WERI-Rb-1 (cell line): Measurements from ENCODE around the gene MYLK3.

Experiments used
- DNase-seq: peaks from one replicate; pipeline ENCODE4 v3.0.0-alpha.2; 2020
- H3K27ac ChIP-seq: fragments of 250-450 bp; sonication (Bioruptor Pico); 2 replicates; pipeline ENCODE4 v1.5.1; 2020; ENCODE audit warnings: mild to moderate bottlenecking, moderate library complexity
- H3K27me3 ChIP-seq: fragments of 250-450 bp; sonication (Bioruptor Pico); 2 replicates; pipeline ENCODE4 v1.5.1; 2021; ENCODE audit warnings: mild to moderate bottlenecking, low read depth, moderate library complexity; ENCODE audit not compliant: insufficient read depth, severe bottlenecking
- H3K36me3 ChIP-seq: fragments of 250-450 bp; sonication (Bioruptor Pico); 2 replicates; pipeline ENCODE4 v1.5.1; 2020; ENCODE audit warnings: mild to moderate bottlenecking, moderate library complexity
- H3K4me3 ChIP-seq: 2 replicates; pipeline ENCODE4 v1.5.1; 2011; ENCODE audit warnings: low read depth, mild to moderate bottlenecking, control low read depth, low read length
- H3K9me3 ChIP-seq: fragments of 250-450 bp; sonication (Bioruptor Pico); 2 replicates; pipeline ENCODE4 v1.5.1; 2021; ENCODE audit warnings: mild to moderate bottlenecking, moderate library complexity; ENCODE audit not compliant: severe bottlenecking
- CTCF ChIP-seq: IDR thresholded peaks from 2 replicates; pipeline ENCODE4 v1.5.1; 2011; ENCODE audit warnings: low read depth, mild to moderate bottlenecking, control low read depth, inconsistent platforms, low read length

The MYLK3 gene

DNA sequence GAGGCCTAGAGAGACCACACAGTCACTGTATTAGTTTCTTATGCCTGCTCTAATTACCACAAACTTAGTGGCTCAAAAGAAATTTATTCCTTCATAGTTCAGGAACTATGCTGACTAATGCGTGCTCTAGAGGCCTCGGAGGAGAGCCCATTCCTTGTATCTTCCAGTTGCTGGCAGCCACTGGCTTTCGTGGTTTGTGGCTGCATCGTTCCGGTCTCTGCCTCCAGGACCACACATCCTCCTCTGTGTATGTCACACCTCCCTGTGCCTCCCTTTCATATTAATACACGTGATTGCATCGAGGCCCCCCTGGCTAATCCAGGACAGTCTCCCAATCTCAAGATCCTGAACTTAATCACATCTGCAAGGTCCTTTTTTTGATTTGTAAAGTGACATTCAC is 16.9 kb upstream of the MYLK3 start:
- Histone ChIP-seq H3K4me3 (no peak overlapping the region), H3K27ac (no peak overlapping the region), H3K36me3 (no peaks in the 10 kb centered on the region), H3K9me3 (no peaks in the 10 kb centered on the region), H3K27me3 (no peaks in the 10 kb centered on the region)
- DNase-seq, result no peak
- TF ChIP-seq CTCF, result no peak

DNA sequence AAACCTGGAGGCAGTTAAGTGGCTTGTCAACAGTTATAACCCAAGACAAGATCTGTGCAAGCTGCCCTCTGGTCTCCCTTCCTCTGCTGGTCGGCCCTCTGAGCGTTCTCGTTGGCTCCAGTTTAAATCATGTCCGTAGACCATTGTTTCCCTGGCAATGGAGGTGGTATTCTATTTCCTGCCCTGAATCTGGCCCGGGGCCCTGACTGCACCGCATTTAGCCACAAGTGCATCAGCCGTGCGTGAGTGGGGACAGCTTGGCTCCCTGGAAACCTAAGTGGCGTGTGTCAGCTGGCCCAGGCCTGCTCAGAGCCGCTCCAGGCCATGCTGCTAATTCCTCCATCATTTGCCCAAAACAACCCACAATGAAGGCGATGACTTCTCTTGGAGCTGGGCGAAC is 15.0 kb upstream of the MYLK3 start:
- Histone ChIP-seq H3K27ac (no peak overlapping the region), H3K9me3 (no peaks in the 10 kb centered on the region), H3K4me3 (no peak overlapping the region), H3K36me3 (no peaks in the 10 kb centered on the region), H3K27me3 (no peaks in the 10 kb centered on the region)
- DNase-seq, result no peak
- no peak for TF ChIP-seq CTCF

DNA sequence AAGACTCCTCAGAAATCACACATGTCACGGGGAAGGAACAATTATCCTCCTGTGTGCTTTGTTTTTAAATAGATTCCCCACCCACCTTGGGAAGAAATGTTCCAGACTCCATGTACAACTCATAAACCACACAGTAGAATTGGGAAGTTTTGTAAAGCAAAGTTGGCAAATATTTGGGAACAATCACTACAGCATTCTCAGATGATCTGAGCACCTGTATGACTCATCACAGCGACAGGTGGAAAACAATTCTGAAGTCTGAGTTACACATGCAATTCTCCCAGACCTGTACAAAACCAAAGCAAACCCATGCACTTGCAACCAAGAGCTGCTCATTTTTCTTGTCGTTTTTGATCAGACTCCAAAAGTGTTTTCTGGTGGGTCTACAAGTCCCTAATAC is 14.4 kb upstream of the MYLK3 start:
- no peak overlapping the region for H3K27ac ChIP-seq
- TF ChIP-seq CTCF, result no peak
- DNase-seq, result no peak
- H3K4me3 ChIP-seq, result no peak overlapping the region
- H3K36me3 ChIP-seq, result no peaks in the 10 kb centered on the region
- H3K27me3 ChIP-seq, result no peaks in the 10 kb centered on the region
- no peaks in the 10 kb centered on the region for H3K9me3 ChIP-seq

GRCh38 chr16:46759309-46759708 is 11.2 kb upstream of the MYLK3 start:
- no peak for TF ChIP-seq CTCF
- Histone ChIP-seq H3K27ac (no peak overlapping the region), H3K36me3 (no peaks in the 10 kb centered on the region), H3K27me3 (no peaks in the 10 kb centered on the region), H3K4me3 (no peak overlapping the region), H3K9me3 (no peaks in the 10 kb centered on the region)
- DNase-seq, result no peak

DNA sequence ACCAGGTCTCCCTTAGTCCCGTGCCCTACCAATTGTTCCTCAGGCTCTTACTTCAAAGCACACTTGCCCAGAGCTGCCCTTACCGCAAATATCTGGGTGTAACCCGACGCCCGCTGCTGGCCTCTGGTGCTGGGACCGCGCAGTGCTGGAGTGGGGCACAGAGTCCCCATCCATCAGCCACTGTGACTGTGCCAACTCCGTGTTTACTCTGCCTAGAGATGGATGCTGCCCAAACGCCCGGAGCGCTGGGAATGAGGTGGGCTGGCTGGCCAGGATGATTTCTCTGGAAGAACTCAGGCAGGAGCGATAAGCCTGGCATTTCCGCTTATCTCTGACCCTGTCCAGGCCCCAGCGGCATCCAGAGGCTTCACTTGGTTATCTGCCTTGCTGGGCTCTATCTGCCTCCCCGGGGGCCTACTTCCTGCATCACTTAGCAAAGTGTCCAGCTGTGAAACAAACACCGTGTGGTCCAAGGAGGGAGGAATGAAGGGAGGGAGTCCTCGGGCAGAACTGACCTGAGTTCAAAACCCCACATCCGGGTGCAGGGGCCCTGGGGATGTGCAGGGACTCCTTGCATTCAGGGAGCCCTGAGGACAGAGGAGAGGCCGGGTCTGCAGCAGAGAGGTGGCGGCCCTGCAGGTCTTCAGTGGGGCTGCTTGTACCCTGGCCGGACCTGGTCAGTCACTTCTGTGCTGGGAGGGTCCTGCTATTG is 9.4 kb upstream of the MYLK3 start:
- Histone ChIP-seq H3K9me3 (no peaks in the 10 kb centered on the region), H3K4me3 (no peak overlapping the region), H3K27ac (no peak overlapping the region), H3K27me3 (no peaks in the 10 kb centered on the region), H3K36me3 (no peaks in the 10 kb centered on the region)
- DNase-seq, result no peak
- no peak for TF ChIP-seq CTCF

DNA sequence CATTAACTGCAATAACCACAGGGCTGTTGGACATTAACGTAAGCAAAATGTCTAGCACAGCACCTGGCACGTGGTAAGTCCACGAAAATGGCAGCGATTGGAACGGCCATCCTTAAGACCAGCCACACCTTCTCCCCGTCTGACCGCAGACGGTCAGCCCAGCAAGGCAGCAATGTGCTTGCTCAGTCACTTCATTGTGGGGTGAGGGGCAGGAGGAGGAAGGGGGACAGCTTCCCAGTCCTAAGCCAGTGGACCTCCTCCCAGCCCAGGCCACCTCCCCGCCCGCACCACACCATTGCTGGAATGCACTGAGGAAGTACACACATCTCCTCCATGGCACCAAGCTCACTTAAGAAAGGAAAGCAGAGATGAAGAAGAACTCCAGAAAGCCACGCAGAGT is 8.6 kb upstream of the MYLK3 start:
- DNase-seq, result no peak
- H3K27me3 ChIP-seq, result no peaks in the 10 kb centered on the region
- no peak for TF ChIP-seq CTCF
- no peak overlapping the region for H3K27ac ChIP-seq
- H3K36me3 ChIP-seq, result no peaks in the 10 kb centered on the region
- no peaks in the 10 kb centered on the region for H3K9me3 ChIP-seq
- H3K4me3 ChIP-seq, result no peak overlapping the region
